Endothelial cell of umbilical vein (primary cell): ENCODE results near the gene SFTPD. TPM values are rescaled to one million over a fixed set of nuclear protein-coding genes. Genes with fewer than 3 reads are reported as not detected.
A peak's percentile ranks its signal among the peaks of the same experiment; 100 is the strongest.

Experiments
- BruUV-seq: library from RNA; stranded (reverse); fragments of 400-500 nt; replicated peaks from 2 replicates; lab custom pipeline; 2021; lab: Mats Ljungman, UMichigan
- CTCF ChIA-PET: fragments of 300-600, 350-600 bp; sonication (Branson Sonifier 250); formaldehyde crosslinking; loops from one replicate; lab custom pipeline; 2021; ENCODE audit warnings: antibody characterized with exemption, inconsistent platforms; lab: Charles Lee
- POLR2A ChIA-PET: fragments of 300-600, 350-600 bp; sonication (Branson Sonifier 250); formaldehyde crosslinking; loops from one replicate; lab custom pipeline; 2021; ENCODE audit warnings: antibody characterized with exemption, inconsistent platforms; lab: Charles Lee
- DNase-seq: peaks from one replicate; pipeline ENCODE4 v3.0.0-alpha.2; 2011; ENCODE audit warnings: low read depth, low spot score
- FAIRE-seq: peaks from 2 replicates; lab custom pipeline; 2011; peaks lifted over from hg19 to GRCh38; lab: Jason Lieb, UNC
- H2AFZ ChIP-seq: 2 replicates; pipeline ENCODE4 v1.6.0; 2012; ENCODE audit warnings: low read depth, low read length, control low read depth, inconsistent platforms
- H3K27ac ChIP-seq: 2 replicates; pipeline ENCODE4 v1.5.1; 2011; ENCODE audit warnings: low read depth, mild to moderate bottlenecking, control low read depth, low read length, moderate library complexity; ENCODE audit not compliant: insufficient read depth
- H3K27me3 ChIP-seq, 2 experiments: 2 replicates each; pipeline versions ENCODE4 v1.6.0 to v1.6.1; 2011; ENCODE audit warnings: low read length in 2 of 2, mixed read lengths in 1 of 2; ENCODE audit not compliant: control insufficient read depth in 2 of 2, insufficient read depth in 2 of 2
- H3K36me3 ChIP-seq, 2 experiments: 2 replicates in 1 of 2; 3 replicates in 1 of 2; pipeline ENCODE4 v1.5.1; 2011; ENCODE audit warnings: low read length in 2 of 2, mild to moderate bottlenecking in 1 of 2, moderate library complexity in 1 of 2; ENCODE audit not compliant: control insufficient read depth in 2 of 2, insufficient read depth in 2 of 2; ENCODE audit errors: extremely low read depth in 1 of 2
- H3K4me1 ChIP-seq: 3 replicates; pipeline ENCODE4 v1.5.1; 2011; ENCODE audit warnings: mild to moderate bottlenecking, low read length; ENCODE audit not compliant: control insufficient read depth, insufficient read depth; ENCODE audit errors: extremely low read depth
- H3K4me2 ChIP-seq: 2 replicates; pipeline ENCODE4 v1.6.1; 2011; ENCODE audit warnings: low read length, control low read depth, mixed read lengths; ENCODE audit not compliant: insufficient read depth
- H3K4me3 ChIP-seq, 3 experiments: fragments of 200-600 bp in 1 of 3; sonication (generic), shearing (Covaris generic) in 1 of 3; replicated peaks in 1 of 3; 2 replicates each; pipeline ENCODE4 v1.5.1; 2011 to 2016; ENCODE audit warnings: control low read depth in 3 of 3, low read length in 3 of 3, mild to moderate bottlenecking in 2 of 3, inconsistent platforms in 1 of 3, low read depth in 1 of 3, moderate library complexity in 1 of 3; ENCODE audit not compliant: insufficient read depth in 1 of 3
- H3K79me2 ChIP-seq: 2 replicates; pipeline ENCODE4 v1.6.0; 2012; ENCODE audit warnings: low read length, inconsistent platforms; ENCODE audit not compliant: control insufficient read depth, insufficient read depth
- H3K9ac ChIP-seq: replicated peaks from 2 replicates; pipeline ENCODE3; 2011; ENCODE audit warnings: low read length, control low read depth; ENCODE audit not compliant: insufficient read depth; ENCODE audit errors: extremely low read depth
- H3K9me1 ChIP-seq: replicated peaks from 3 replicates; pipeline ENCODE4 v1.6.0; 2011; ENCODE audit warnings: mild to moderate bottlenecking, low read length; ENCODE audit not compliant: control insufficient read depth, insufficient read depth; ENCODE audit errors: extremely low read depth
- H3K9me3 ChIP-seq: replicated peaks from 2 replicates; pipeline ENCODE4 v1.5.1; 2012; ENCODE audit warnings: low read length, inconsistent platforms; ENCODE audit not compliant: control insufficient read depth, insufficient read depth
- H4K20me1 ChIP-seq: replicated peaks from 2 replicates; pipeline ENCODE3; 2011; ENCODE audit warnings: mild to moderate bottlenecking, low read length; ENCODE audit not compliant: control insufficient read depth, insufficient read depth; ENCODE audit errors: extremely low read depth
- CTCF ChIP-seq, 2 donors: IDR thresholded peaks; 1 replicate in 1 of 2; 2 replicates in 1 of 2; pipeline ENCODE4 v1.5.1; 2011; ENCODE audit warnings: low read length in 2 of 2, mild to moderate bottlenecking in 2 of 2, moderate library complexity in 2 of 2, control low read depth in 1 of 2, inconsistent platforms in 1 of 2, low read depth in 1 of 2; ENCODE audit not compliant: insufficient read depth in 1 of 2; ENCODE audit errors: extremely low read depth in 1 of 2
- EZH2 ChIP-seq: IDR thresholded peaks from 2 replicates; pipeline ENCODE4 v1.6.1; 2012; ENCODE audit warnings: borderline replicate concordance, low read depth, mild to moderate bottlenecking, moderate library complexity, low read length, inconsistent platforms; ENCODE audit not compliant: severe bottlenecking
- FOS ChIP-seq: IDR thresholded peaks from 2 replicates; pipeline ENCODE4 v1.6.1; 2011; ENCODE audit warnings: mild to moderate bottlenecking, low read length, moderate library complexity, borderline replicate concordance; ENCODE audit not compliant: insufficient read depth
- GATA2 ChIP-seq: IDR thresholded peaks from 2 replicates; pipeline ENCODE4 v1.7.0; 2011; ENCODE audit warnings: low read depth, mild to moderate bottlenecking, moderate library complexity, mixed read lengths, low read length; ENCODE audit not compliant: insufficient read length, insufficient read depth
- JUN ChIP-seq: IDR thresholded peaks from 2 replicates; pipeline ENCODE4 v1.6.1; 2011; ENCODE audit warnings: borderline replicate concordance, low read depth; ENCODE audit not compliant: insufficient read length, insufficient read depth
- MAX ChIP-seq: IDR thresholded peaks from 2 replicates; pipeline ENCODE4 v1.6.1; 2011; ENCODE audit not compliant: insufficient read depth, insufficient read length
- MYC ChIP-seq: IDR thresholded peaks from one replicate; pipeline ENCODE4 v1.6.1; 2011; ENCODE audit warnings: mild to moderate bottlenecking, low read depth, low read length
- POLR2A ChIP-seq: IDR thresholded peaks from 2 replicates; pipeline ENCODE4 v1.6.1; 2012; ENCODE audit warnings: low read depth, mild to moderate bottlenecking, control low read depth, low read length
- POLR2AphosphoS5 ChIP-seq: IDR thresholded peaks from 2 replicates; pipeline ENCODE4 v1.6.1; 2012; ENCODE audit warnings: low read depth, mild to moderate bottlenecking, control low read depth, low read length, moderate library complexity; ENCODE audit not compliant: insufficient read depth
- dilution Hi-C: fragments of 300-500 bp; cut with MboI; formaldehyde crosslinking; loops from one replicate; pipeline ENCODE4 v1.15.0; 2019; ENCODE audit warnings: low sequenced_read_pairs; ENCODE audit not compliant: extremely low pct_ligation_motif_present
- intact Hi-C: fragments of 100-400 bp; cut with micrococcal nuclease; formaldehyde crosslinking; loops from one replicate; pipeline ENCODE4 v1.10.0; 2022
- polyA plus RNA-seq, 4 experiments: library from polyadenylated mRNA; depleted of rRNA in 3 of 4; stranded (reverse) in 3 of 4; unstranded in 1 of 4; fragments of >200 nt; gene quantifications; 2 replicates each; pipeline versions ENCODE4 v1.2.1 to v1.2.3, GENCODE V29; 2011 to 2012; ENCODE audit warnings: missing spikeins in 1 of 4
- total RNA-seq: library from RNA; stranded (reverse); gene quantifications from 2 replicates; pipeline ENCODE4 v1.2.3, GENCODE V29; 2021

Gene SFTPD
- total and polyA plus RNA-seq, 2 donors (not counting 3 experiments of a cell fraction or from before 2014, with no cell fraction given): not detected

GRCh38 chr10:79928028-79928583, 20.8 kb downstream of the SFTPD start:
- Histone ChIP-seq H3K4me1 (peaks cover 14% of the 10 kb centered on the region), H3K9me3 (no peaks in the 10 kb centered on the region), H3K79me2 (no peaks in the 10 kb centered on the region), H2AFZ (no peak overlapping the region), H3K36me3 (no peaks in the 10 kb centered on the region), H3K27ac (no peak overlapping the region), H4K20me1 (no peaks in the 10 kb centered on the region), H3K4me2 (no peak overlapping the region), H3K9me1 (no peaks in the 10 kb centered on the region), H3K27me3 (peaks cover 8 to 11% of the 10 kb centered on the region in 2 experiments), H3K4me3 (no peak overlapping the region), H3K9ac (no peak overlapping the region)
- POLR2A ChIA-PET: no interaction called here
- DNase-seq (no peak), FAIRE-seq (peak; percentile 4)
- no peak for TF ChIP-seq CTCF (IDR thresholded peaks at IDR 0.05; ENCODE audit: extremely low read depth in 1 of 2, insufficient read depth in 1 of 2, low read depth in 1 of 2, low read length in 2 of 2)
- no peak for TF ChIP-seq GATA2
- no peak for TF ChIP-seq POLR2A
- TF ChIP-seq EZH2: no peak
- no peak for TF ChIP-seq FOS
- TF ChIP-seq POLR2AphosphoS5: no peak
- TF ChIP-seq MAX: no peak
- no peak for TF ChIP-seq JUN
- no peak for TF ChIP-seq MYC
- CTCF ChIA-PET: interaction anchor here (1.5 to 1.8 kb wide), 3 partner anchors 13 to 149 kb away, joined by 4 to 5 read pairs (median 5); no protein-coding TSS in a partner anchor
- intact Hi-C loops: loop anchor here (2.0 kb wide), 1 partner anchor 149 kb away; no protein-coding TSS in a partner anchor
- BruUV-seq: no TSS peak
- dilution Hi-C loops: no loop called here
